Caco-2 (cell line): ENCODE results near the gene PPP2R2B. TPM values are rescaled to one million over a fixed set of nuclear protein-coding genes. Genes with fewer than 3 reads are reported as not detected.

Experiments used
- Bru-seq: library from RNA; stranded (reverse); fragments of 400-500 nt; gene quantifications from one replicate; lab custom pipeline; 2021; lab: Mats Ljungman, UMichigan
- BruChase-seq, 2 experiments: library from RNA; stranded (reverse); fragments of 400-500 nt; gene quantifications; one replicate each; lab custom pipeline; 2021; lab: Mats Ljungman, UMichigan
- BruUV-seq: library from RNA; stranded (reverse); fragments of 400-500 nt; replicated peaks from 2 replicates; lab custom pipeline; 2021; lab: Mats Ljungman, UMichigan
- CTCF ChIA-PET: fragments of 300-600 bp; sonication (Branson Sonifier 250); formaldehyde crosslinking; loops from one replicate; lab custom pipeline; 2022; ENCODE audit warnings: antibody characterized with exemption; lab: Charles Lee
- POLR2A ChIA-PET: fragments of 300-600 bp; sonication (Branson Sonifier 250); formaldehyde crosslinking; loops from one replicate; lab custom pipeline; 2022; ENCODE audit warnings: antibody characterized with exemption; lab: Charles Lee
- DNase-seq, 2 experiments: peaks; one replicate each; pipeline versions ENCODE4 v3.0.0 to v3.0.0-alpha.2; 2020 to 2022
- H3K27me3 ChIP-seq: replicated peaks from 2 replicates; pipeline ENCODE4 v1.6.0; 2011; ENCODE audit warnings: low read length; ENCODE audit not compliant: control insufficient read depth, insufficient read depth
- H3K36me3 ChIP-seq: 2 replicates; pipeline ENCODE4 v1.5.1; 2011; ENCODE audit warnings: low read length; ENCODE audit not compliant: control insufficient read depth, insufficient read depth
- H3K4me1 ChIP-seq: fragments of 250-450 bp; sonication (Bioruptor Pico); 2 replicates; pipeline ENCODE4 v1.5.1; 2020; ENCODE audit warnings: mild to moderate bottlenecking
- H3K4me3 ChIP-seq: 2 replicates; pipeline ENCODE4 v1.5.1; 2011; ENCODE audit warnings: low read depth, mild to moderate bottlenecking, control low read depth, low read length
- H3K9me3 ChIP-seq: fragments of 250-450 bp; sonication (Bioruptor Pico); 2 replicates; pipeline ENCODE4 v1.5.1; 2020; ENCODE audit warnings: mild to moderate bottlenecking, moderate library complexity
- H3K27ac Mint-ChIP-seq: one replicate; pipeline ENCODE4 v1.8.0; 2022; ENCODE audit warnings: mixed read lengths; ENCODE audit not compliant: unreplicated experiment
- H3K27me3 Mint-ChIP-seq: one replicate; pipeline ENCODE4 v1.8.0; 2022; ENCODE audit warnings: mixed read lengths; ENCODE audit not compliant: insufficient read depth, unreplicated experiment
- H3K36me3 Mint-ChIP-seq: one replicate; pipeline ENCODE4 v1.8.0; 2022; ENCODE audit warnings: mild to moderate bottlenecking, mixed read lengths; ENCODE audit not compliant: insufficient read depth, unreplicated experiment
- H3K4me1 Mint-ChIP-seq: one replicate; pipeline ENCODE4 v1.8.0; 2022; ENCODE audit warnings: low read depth, mixed read lengths; ENCODE audit not compliant: unreplicated experiment
- H3K4me3 Mint-ChIP-seq: one replicate; pipeline ENCODE4 v1.8.0; 2022; ENCODE audit warnings: mild to moderate bottlenecking, moderate library complexity, mixed read lengths; ENCODE audit not compliant: unreplicated experiment
- H3K9me3 Mint-ChIP-seq: one replicate; pipeline ENCODE4 v1.8.0; 2022; ENCODE audit warnings: mixed read lengths; ENCODE audit not compliant: unreplicated experiment
- CTCF ChIP-seq, 2 experiments: fragments of 200-600 bp in 1 of 2; IDR thresholded peaks; 1 replicate in 1 of 2; 2 replicates in 1 of 2; pipeline versions ENCODE4 v1.5.1 to v1.8.0; 2011 to 2022; ENCODE audit warnings: antibody characterized with exemption in 1 of 2, control low read depth in 1 of 2, inconsistent platforms in 1 of 2, low read depth in 1 of 2, low read length in 1 of 2, mild to moderate bottlenecking in 1 of 2, moderate library complexity in 1 of 2; ENCODE audit not compliant: insufficient read depth in 1 of 2, severe bottlenecking in 1 of 2, unreplicated experiment in 1 of 2
- intact Hi-C: fragments of 100-400 bp; cut with micrococcal nuclease; formaldehyde crosslinking; loops from one replicate; pipeline ENCODE4 v1.10.0; 2022; ENCODE audit not compliant: unreplicated experiment
- long read RNA-seq: library from polyadenylated mRNA; stranded (forward); transcript quantifications from one replicate; pipeline ENCODE4 v2.0.0, GENCODE V29; 2022
- total RNA-seq: library from RNA; stranded (reverse); gene quantifications from 2 replicates; pipeline ENCODE4 v1.2.3, GENCODE V29; 2022

The PPP2R2B gene
- total RNA-seq (6.9 and 9.8 TPM in 2 replicates), Bru-seq, nascent RNA (percentile 46 among the genes with signal in this experiment), BruChase-seq, experiment 1, labeled RNA remaining after a 2-hour chase (percentile 48 among the genes with signal in this experiment), BruChase-seq, experiment 2, labeled RNA remaining after a 6-hour chase (percentile 36 among the genes with signal in this experiment)
- long read RNA-seq, full-length matches to known transcripts: 16 of 54 reads
- long read RNA-seq, partial matches to known transcripts: 0 of 54 reads
- long read RNA-seq, other reads (novel, unspliced or antisense): 38 of 54 reads

GRCh38 chr5:146878476-146879172 is at the start of gene PPP2R2B:
TSS of gene PPP2R2B (minus strand) at chr5:146878757.
- Mint-ChIP-seq H3K36me3 (no peaks in the 10 kb centered on the region), H3K4me3 (peak within 1 kb of the TSS; percentile 81), H3K27me3 (peaks cover 23% of the 10 kb centered on the region), H3K9me3 (peaks cover 1% of the 10 kb centered on the region), H3K4me1 (peaks cover 4% of the 10 kb centered on the region), H3K27ac (no peak within 1 kb of the TSS)
- H3K4me3 ChIP-seq: peak within 1 kb of the TSS; percentile 54
- no peaks in the 10 kb centered on the region for H3K9me3 ChIP-seq
- BruUV-seq: no TSS peak
- peak; percentile 59 to 62 for DNase-seq
- ChIA-PET POLR2A (no interaction called here), CTCF (interaction anchor here (0.6 kb wide), 1 partner anchor 77 kb away, joined by 3 read pairs; no protein-coding TSS in a partner anchor)
- intact Hi-C loops: loop anchor here (5.0 kb wide), 2 partner anchors 51 to 69 kb away; no protein-coding TSS in a partner anchor
- no peaks in the 10 kb centered on the region for H3K36me3 ChIP-seq
- TF ChIP-seq CTCF (IDR thresholded peaks at IDR 0.05; ENCODE audit: insufficient read depth in 1 of 2, low read depth in 1 of 2, low read length in 1 of 2, severe bottlenecking in 1 of 2, unreplicated experiment in 1 of 2): no peak
- H3K4me1 ChIP-seq: peaks cover 6% of the 10 kb centered on the region; the same call in 1 of the 2 replicates
- H3K27me3 ChIP-seq: no peaks in the 10 kb centered on the region

- ChIA-PET POLR2A (no interaction called here), CTCF (no interaction called here)
- Mint-ChIP-seq H3K4me3 (no peak overlapping the region), H3K9me3 (no peaks in the 10 kb centered on the region), H3K27ac (no peak overlapping the region), H3K4me1 (no peaks in the 10 kb centered on the region), H3K36me3 (no peaks in the 10 kb centered on the region), H3K27me3 (peaks cover 11% of the 10 kb centered on the region)
- no peak for DNase-seq
- no peaks in the 10 kb centered on the region for H3K36me3 ChIP-seq
- intact Hi-C loops: no loop called here
- no peaks in the 10 kb centered on the region for H3K4me1 ChIP-seq
- no TSS peak for BruUV-seq
- no peak for TF ChIP-seq CTCF (IDR thresholded peaks at IDR 0.05; ENCODE audit: insufficient read depth in 1 of 2, low read depth in 1 of 2, low read length in 1 of 2, severe bottlenecking in 1 of 2, unreplicated experiment in 1 of 2)
- no peaks in the 10 kb centered on the region for H3K9me3 ChIP-seq
- H3K4me3 ChIP-seq: no peak overlapping the region
- H3K27me3 ChIP-seq: no peaks in the 10 kb centered on the region
These were observed 45.6 kb upstream of the PPP2R2B start for GRCh38 chr5:146924132-146924531.

GRCh38 chr5:146921225-146921624 is 42.7 kb upstream of the PPP2R2B start:
- H3K9me3 Mint-ChIP-seq: no peaks in the 10 kb centered on the region
- no peaks in the 10 kb centered on the region for H3K4me1 Mint-ChIP-seq
- ChIA-PET CTCF (interaction anchor here (0.6 kb wide), 1 partner anchor 298 kb away, joined by 3 read pairs; no protein-coding TSS in a partner anchor), POLR2A (no interaction called here)
- H3K4me3 Mint-ChIP-seq: no peak overlapping the region
- H3K9me3 ChIP-seq: no peaks in the 10 kb centered on the region
- intact Hi-C loops: no loop called here
- TF ChIP-seq CTCF (IDR thresholded peaks at IDR 0.05; ENCODE audit: insufficient read depth in 1 of 2, low read depth in 1 of 2, low read length in 1 of 2, severe bottlenecking in 1 of 2, unreplicated experiment in 1 of 2): no peak
- peaks cover 3% of the 10 kb centered on the region for H3K27me3 Mint-ChIP-seq
- no peak for DNase-seq
- H3K4me1 ChIP-seq: no peaks in the 10 kb centered on the region
- H3K4me3 ChIP-seq: no peak overlapping the region
- no peak overlapping the region for H3K27ac Mint-ChIP-seq
- no TSS peak for BruUV-seq
- no peaks in the 10 kb centered on the region; the same call in 1 of the 2 replicates for H3K27me3 ChIP-seq
- no peaks in the 10 kb centered on the region for H3K36me3 ChIP-seq
- no peaks in the 10 kb centered on the region for H3K36me3 Mint-ChIP-seq
